HG03575 (cell line): Measurements from ENCODE around the gene MZB1.
"Not testable (repeated sequence)": the region's sequence is repeated elsewhere in the genome, so short reads cannot be mapped to it uniquely, and the experiment has no call there.

Experiments used
- ATAC-seq: cut with Tn5 transposase; IDR thresholded peaks from one replicate; pipeline ENCODE4 v1.9.1; 2021; ENCODE audit not compliant: unreplicated experiment, insufficient number of reproducible peaks, low FRiP score; ENCODE audit errors: extremely low read depth

Gene MZB1

GRCh38 chr5:139394123-139394653, 4.5 kb upstream of the MZB1 start:
- ATAC-seq = no peak

- ATAC-seq = no peak
Measured at GRCh38 chr5:139393497-139394122, 3.9 kb upstream of the MZB1 start.

GRCh38 chr5:139392678-139393496, 3.2 kb upstream of the MZB1 start:
- ATAC-seq = no peak

GRCh38 chr5:139392324-139392677, 2.6 kb upstream of the MZB1 start:
- no peak for ATAC-seq

GRCh38 chr5:139391570-139392323, 2.0 kb upstream of the MZB1 start:
- no peak for ATAC-seq

- ATAC-seq = no peak
Measured at GRCh38 chr5:139390639-139391569, 1.2 kb upstream of the MZB1 start.

GRCh38 chr5:139388198-139388821, 1.4 kb downstream of the MZB1 start:
- no peak for ATAC-seq

GRCh38 chr5:139387611-139388197, 2.0 kb downstream of the MZB1 start:
- no peak for ATAC-seq

- ATAC-seq = not testable (repeated sequence)
Measured at GRCh38 chr5:139386956-139387355, 2.8 kb downstream of the MZB1 start.

- no peak for ATAC-seq
Measured at GRCh38 chr5:139386050-139386438, 3.7 kb downstream of the MZB1 start.

GRCh38 chr5:139385061-139386049, 4.4 kb downstream of the MZB1 start:
- no peak for ATAC-seq

GRCh38 chr5:139384591-139385051, 5.1 kb downstream of the MZB1 start:
- no peak for ATAC-seq

- no peak for ATAC-seq
Measured at GRCh38 chr5:139383993-139384590, 5.6 kb downstream of the MZB1 start.

GRCh38 chr5:139383275-139383992, 6.3 kb downstream of the MZB1 start, which contains the start of gene SLC23A1:
SLC23A1 (minus strand) TSS chr5:139383297; CDS start chr5:139383253, 44 bp downstream.
- ATAC-seq = no peak

- no peak for ATAC-seq
Measured at GRCh38 chr5:139382807-139383206, 6.9 kb downstream of the MZB1 start.
